Hepatocyte (in vitro differentiated cells): ENCODE data around the gene FARSA.

Experiments used
- EZH2 ChIP-seq: fragments of 200-600 bp; sonication (generic); IDR thresholded peaks from 2 replicates; pipeline ENCODE4 v1.6.1; 2016; ENCODE audit warnings: antibody characterized with exemption, mild to moderate bottlenecking, borderline replicate concordance
- EZH2phosphoT487 ChIP-seq: fragments of 200-600 bp; sonication (generic); IDR thresholded peaks from one replicate; pipeline ENCODE4 v1.6.1; 2018; ENCODE audit warnings: antibody characterized with exemption, mild to moderate bottlenecking, low read depth, moderate library complexity; ENCODE audit not compliant: unreplicated experiment, severe bottlenecking
- TF ChIP-seq, protein P1 (sequence below): fragments of 200-600 bp; sonication (generic); IDR thresholded peaks from 2 replicates; pipeline ENCODE4 v1.5.1; 2016; ENCODE audit warnings: antibody characterized with exemption, mild to moderate bottlenecking; ENCODE audit not compliant: poor library complexity

DNA sequence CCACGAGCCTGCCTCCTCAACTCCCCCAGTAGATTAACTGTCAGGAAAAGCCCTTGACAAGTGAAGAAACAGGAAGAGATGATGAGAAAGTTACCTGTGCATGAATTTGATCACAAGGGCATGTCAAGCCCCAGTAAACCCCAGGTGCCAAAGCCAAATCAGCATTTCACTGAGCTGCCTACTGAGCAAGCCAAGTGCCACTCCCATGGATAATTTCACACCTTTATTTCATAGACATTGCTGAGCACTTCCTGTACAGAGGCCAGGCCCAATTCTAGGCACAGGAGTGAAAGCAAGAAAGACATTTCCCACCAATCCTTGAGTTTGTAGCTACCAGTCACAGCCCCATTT, 21.1 kb upstream of the FARSA start:
- TF ChIP-seq EZH2 (no peak), EZH2phosphoT487 (no peak)
- TF ChIP-seq, protein P1, sequence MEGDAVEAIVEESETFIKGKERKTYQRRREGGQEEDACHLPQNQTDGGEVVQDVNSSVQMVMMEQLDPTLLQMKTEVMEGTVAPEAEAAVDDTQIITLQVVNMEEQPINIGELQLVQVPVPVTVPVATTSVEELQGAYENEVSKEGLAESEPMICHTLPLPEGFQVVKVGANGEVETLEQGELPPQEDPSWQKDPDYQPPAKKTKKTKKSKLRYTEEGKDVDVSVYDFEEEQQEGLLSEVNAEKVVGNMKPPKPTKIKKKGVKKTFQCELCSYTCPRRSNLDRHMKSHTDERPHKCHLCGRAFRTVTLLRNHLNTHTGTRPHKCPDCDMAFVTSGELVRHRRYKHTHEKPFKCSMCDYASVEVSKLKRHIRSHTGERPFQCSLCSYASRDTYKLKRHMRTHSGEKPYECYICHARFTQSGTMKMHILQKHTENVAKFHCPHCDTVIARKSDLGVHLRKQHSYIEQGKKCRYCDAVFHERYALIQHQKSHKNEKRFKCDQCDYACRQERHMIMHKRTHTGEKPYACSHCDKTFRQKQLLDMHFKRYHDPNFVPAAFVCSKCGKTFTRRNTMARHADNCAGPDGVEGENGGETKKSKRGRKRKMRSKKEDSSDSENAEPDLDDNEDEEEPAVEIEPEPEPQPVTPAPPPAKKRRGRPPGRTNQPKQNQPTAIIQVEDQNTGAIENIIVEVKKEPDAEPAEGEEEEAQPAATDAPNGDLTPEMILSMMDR, result no peak
